Lung microvascular endothelial cell (primary cell): ENCODE data around the gene PITPNB. TPM values are rescaled to one million over a fixed set of nuclear protein-coding genes. Genes with fewer than 3 reads are reported as not detected.

Experiments
- DNase-seq, 2 donors: peaks; one replicate each; pipeline versions ENCODE4 v3.0.0 to v3.0.0-alpha.2; 2010; ENCODE audit warnings: low read depth in 2 of 2
- total RNA-seq: library from RNA; depleted of rRNA; stranded (reverse); fragments of >200 nt; gene quantifications from 2 replicates; pipeline ENCODE4 v1.2.1, GENCODE V29; 2014

The PITPNB gene
- total RNA-seq, 1 donor from 2014 or later = 23.4 TPM

GRCh38 chr22:27804470-27805297, 114.4 kb downstream of the PITPNB start:
- DNase-seq = peak; percentile 77 to 80

DNA sequence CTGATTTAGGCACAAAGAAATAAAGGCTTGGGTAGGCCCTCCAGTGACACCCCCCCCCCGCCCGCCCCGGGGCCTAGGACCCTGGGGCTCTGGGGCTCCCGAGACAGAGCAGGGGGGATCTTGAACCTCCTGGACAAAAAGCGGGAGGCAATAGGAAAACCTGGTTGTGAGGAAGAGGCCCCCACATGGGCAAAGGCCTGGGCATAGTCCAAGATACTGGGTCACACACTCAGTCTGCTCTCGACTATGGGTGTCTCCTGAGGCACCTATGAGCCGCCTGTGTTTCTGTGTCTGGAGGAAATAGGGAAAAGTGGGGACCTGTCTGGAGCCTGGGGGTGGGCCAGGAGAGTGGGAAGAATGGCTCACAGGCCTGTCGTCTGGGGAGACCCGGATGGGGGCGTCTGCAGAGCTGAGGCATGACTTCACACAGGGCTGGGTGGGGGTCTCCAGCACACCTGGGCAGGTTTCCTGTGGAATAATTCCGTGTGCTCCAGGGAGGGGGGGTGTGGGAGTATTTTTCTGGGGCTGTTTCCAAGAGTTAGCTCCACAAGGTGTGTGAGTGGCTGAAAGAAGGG, 115.1 kb downstream of the PITPNB start:
- no peak for DNase-seq

GRCh38 chr22:27802346-27803073, 116.5 kb downstream of the PITPNB start:
- no peak for DNase-seq

Other genes starting within 250 kb of the PITPNB start
- under 0.01 and 0.22 TPM in 2 replicates for gene MN1, start 117.5 kb downstream of the PITPNB start, total RNA-seq